Tibial nerve (tissue), 4 donors: ENCODE data around the gene SLC25A18. TPM values are rescaled to one million over a fixed set of nuclear protein-coding genes. Genes with fewer than 3 reads are reported as not detected.
"Not testable (repeated sequence)": the region's sequence is repeated elsewhere in the genome, so short reads cannot be mapped to it uniquely, and the experiment has no call there.

Source experiments
- DNase-seq, 2 donors: peaks; one replicate each; pipeline ENCODE4 v3.0.0-alpha.2; 2019; ENCODE audit warnings: low spot score in 2 of 2
- H3K27ac ChIP-seq, 4 donors: fragments of 200-600 bp; sonication (generic) in 3 of 4; one replicate each; pipeline ENCODE4 v1.5.1; 2017 to 2019; ENCODE audit warnings: mild to moderate bottlenecking in 1 of 4
- H3K27me3 ChIP-seq, 2 donors: fragments of 200-600 bp; sonication (generic) in 1 of 2; one replicate each; pipeline versions ENCODE4 v1.5.1 to v1.6.0; 2017 to 2019
- H3K36me3 ChIP-seq, 3 donors: fragments of 200-600 bp; sonication (generic); one replicate each; pipeline ENCODE4 v1.5.1; 2018 to 2019
- H3K4me1 ChIP-seq, 4 donors: fragments of 200-600 bp; sonication (generic) in 3 of 4; one replicate each; pipeline ENCODE4 v1.5.1; 2017 to 2019
- H3K4me3 ChIP-seq, 4 donors: fragments of 200-600 bp; sonication (generic) in 3 of 4; one replicate each; pipeline ENCODE4 v1.5.1; 2017 to 2019; ENCODE audit warnings: mild to moderate bottlenecking in 1 of 4, moderate library complexity in 1 of 4
- H3K9me3 ChIP-seq, 4 donors: fragments of 200-600 bp; sonication (generic) in 3 of 4; one replicate each; pipeline ENCODE4 v1.5.1; 2017 to 2019
- EP300 ChIP-seq, 2 donors: sonication (generic); formaldehyde crosslinking; IDR thresholded peaks; one replicate each; pipeline ENCODE4 v1.6.1; 2017; ENCODE audit warnings: antibody characterized with exemption in 2 of 2, mild to moderate bottlenecking in 1 of 2
- POLR2A ChIP-seq, 2 donors: fragments of 450-650 bp; IDR thresholded peaks; one replicate each; pipeline ENCODE4 v1.6.1; 2017; ENCODE audit warnings: antibody characterized with exemption in 2 of 2, mild to moderate bottlenecking in 2 of 2, moderate library complexity in 2 of 2
- WGBS, 2 donors: methylation state at CpG; one replicate each; pipeline ENCODE4 v1.1.5; 2018; 5-methylcytosine and 5-hydroxymethylcytosine counted together
- total RNA-seq, 4 donors: library from RNA; depleted of rRNA; stranded (reverse); fragments of >200 nt; gene quantifications; one replicate each; pipeline ENCODE4 v1.1.0, GENCODE V29; 2016
- TF ChIP-seq, protein P1 (sequence below), 5 experiments: fragments of 200-600 bp in 3 of 5; fragments of 450-650 bp in 2 of 5; sonication (generic) in 3 of 5; IDR thresholded peaks; one replicate each; pipeline ENCODE4 v1.5.1; 2016 to 2019; ENCODE audit warnings: antibody characterized with exemption in 5 of 5, mild to moderate bottlenecking in 3 of 5, moderate library complexity in 2 of 5

Gene SLC25A18
- total RNA-seq, 4 donors from 2014 or later = 2.2 to 5.9 (median 4.8) TPM

DNA sequence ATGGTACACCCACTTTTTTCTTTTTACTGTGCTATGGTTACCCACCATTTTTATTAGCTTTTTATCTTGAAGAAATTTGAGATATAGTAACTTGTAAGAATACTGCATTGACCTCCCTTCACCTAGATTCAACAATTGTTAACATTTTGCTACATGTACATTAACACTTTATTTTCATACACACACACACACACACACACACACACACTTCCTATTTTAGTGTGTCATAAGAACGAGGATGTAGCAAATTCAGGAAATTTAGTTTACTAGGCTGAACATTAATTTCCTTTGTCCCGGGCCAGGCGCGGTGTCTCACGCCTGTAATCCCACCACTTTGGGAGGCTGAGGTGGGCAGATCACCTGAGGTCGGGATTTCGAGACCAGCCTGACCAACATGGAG lies 66.3 kb downstream of the SLC25A18 start:
- Histone ChIP-seq H3K36me3 (peaks cover 0 to 17% (median 0%) of the 10 kb centered on the region in 3 donors), H3K27ac (peak overlapping the region in 3 of 4 donors; percentile 94 to 97 (median 95)), H3K4me1 (peaks cover 0 to 34% (median 17%) of the 10 kb centered on the region in 4 donors), H3K27me3 (no peaks in the 10 kb centered on the region), H3K4me3 (no peak overlapping the region), H3K9me3 (no peaks in the 10 kb centered on the region)
- WGBS, 2 donors = 83 to 84% methylated on average over 7 of the region's 7 CpGs
- no peak for DNase-seq
- no peak for TF ChIP-seq POLR2A (IDR thresholded peaks at IDR 0.05)
- no peak for TF ChIP-seq EP300 (IDR thresholded peaks at IDR 0.05)
- TF ChIP-seq, protein P1, sequence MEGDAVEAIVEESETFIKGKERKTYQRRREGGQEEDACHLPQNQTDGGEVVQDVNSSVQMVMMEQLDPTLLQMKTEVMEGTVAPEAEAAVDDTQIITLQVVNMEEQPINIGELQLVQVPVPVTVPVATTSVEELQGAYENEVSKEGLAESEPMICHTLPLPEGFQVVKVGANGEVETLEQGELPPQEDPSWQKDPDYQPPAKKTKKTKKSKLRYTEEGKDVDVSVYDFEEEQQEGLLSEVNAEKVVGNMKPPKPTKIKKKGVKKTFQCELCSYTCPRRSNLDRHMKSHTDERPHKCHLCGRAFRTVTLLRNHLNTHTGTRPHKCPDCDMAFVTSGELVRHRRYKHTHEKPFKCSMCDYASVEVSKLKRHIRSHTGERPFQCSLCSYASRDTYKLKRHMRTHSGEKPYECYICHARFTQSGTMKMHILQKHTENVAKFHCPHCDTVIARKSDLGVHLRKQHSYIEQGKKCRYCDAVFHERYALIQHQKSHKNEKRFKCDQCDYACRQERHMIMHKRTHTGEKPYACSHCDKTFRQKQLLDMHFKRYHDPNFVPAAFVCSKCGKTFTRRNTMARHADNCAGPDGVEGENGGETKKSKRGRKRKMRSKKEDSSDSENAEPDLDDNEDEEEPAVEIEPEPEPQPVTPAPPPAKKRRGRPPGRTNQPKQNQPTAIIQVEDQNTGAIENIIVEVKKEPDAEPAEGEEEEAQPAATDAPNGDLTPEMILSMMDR (IDR thresholded peaks at IDR 0.05) = no peak

DNA sequence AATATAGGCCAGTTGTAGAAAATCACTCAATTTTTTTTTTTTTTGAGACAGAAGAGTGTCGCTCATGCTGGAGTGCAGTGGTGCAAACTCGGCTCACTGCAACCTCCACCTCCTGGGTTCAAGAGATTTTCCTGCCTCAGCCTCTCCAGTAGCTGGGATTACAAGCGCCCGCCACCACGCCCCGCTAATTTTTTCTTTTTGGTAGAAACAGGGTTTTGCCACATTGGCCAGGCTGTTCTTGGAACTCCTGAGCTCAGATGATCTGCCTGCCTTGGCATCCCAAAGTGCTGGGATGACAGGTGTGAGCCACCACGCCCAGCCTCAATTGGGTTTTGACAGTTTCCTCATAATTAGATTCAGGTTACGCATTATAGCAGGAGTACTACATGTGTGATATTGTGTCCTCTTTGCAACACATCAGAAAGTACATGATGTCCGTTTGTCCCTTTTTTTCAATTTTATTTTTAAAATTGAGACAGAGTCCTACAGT lies 67.8 kb downstream of the SLC25A18 start:
- Histone ChIP-seq H3K36me3 (peaks cover 0 to 8% (median 0%) of the 10 kb centered on the region in 3 donors), H3K4me1 (peaks cover 0 to 27% (median 13%) of the 10 kb centered on the region in 4 donors), H3K27me3 (no peaks in the 10 kb centered on the region), H3K9me3 (no peaks in the 10 kb centered on the region), H3K4me3 (no peak overlapping the region), H3K27ac (no peak overlapping the region)
- 94 to 96% methylated on average over 9 of the region's 9 CpGs for WGBS, 2 donors
- no peak for DNase-seq
- TF ChIP-seq EP300 (IDR thresholded peaks at IDR 0.05) (no peak), POLR2A (IDR thresholded peaks at IDR 0.05) (no peak)
- TF ChIP-seq, protein P1 (IDR thresholded peaks at IDR 0.05) = no peak

DNA sequence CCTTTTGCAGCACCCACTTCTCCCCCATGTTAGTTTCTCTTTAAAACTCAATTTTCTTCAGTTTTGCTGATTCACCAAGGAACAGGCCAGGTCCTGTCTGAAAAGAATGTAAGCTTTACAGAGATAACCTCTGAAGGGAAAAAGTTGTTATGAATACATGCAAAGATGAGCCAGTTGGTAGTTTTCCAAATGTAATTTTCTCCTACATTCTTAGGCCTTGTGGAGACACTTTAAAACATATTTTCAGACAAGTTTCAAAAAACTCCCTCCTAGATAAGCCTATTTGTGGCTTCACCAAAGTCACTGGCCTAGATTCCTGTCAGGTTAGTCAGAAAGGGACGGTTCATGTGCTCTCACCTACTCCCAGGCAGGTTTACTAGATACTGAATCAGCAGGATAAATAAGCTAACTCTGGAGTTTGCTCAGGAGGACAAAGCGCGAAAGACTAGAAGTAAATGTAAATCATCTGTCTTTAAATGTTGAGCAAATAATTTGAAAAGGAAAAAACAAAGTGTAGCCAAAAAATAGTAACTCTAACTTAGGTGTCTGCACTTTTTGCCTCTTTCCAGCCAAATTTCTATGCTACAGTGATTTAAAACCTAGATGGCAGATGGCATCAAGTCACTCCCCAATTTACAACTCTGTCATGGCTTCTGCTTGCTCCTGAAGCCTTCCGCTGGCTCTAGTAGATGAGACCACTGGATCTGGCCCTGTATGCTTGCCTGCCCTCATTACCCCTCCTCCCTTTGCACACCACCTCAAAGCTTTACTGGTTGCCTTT lies 70.1 kb downstream of the SLC25A18 start:
- no peak for DNase-seq
- Histone ChIP-seq H3K27me3 (no peaks in the 10 kb centered on the region), H3K4me3 (no peak overlapping the region), H3K4me1 (peaks cover 0 to 17% (median 3%) of the 10 kb centered on the region in 4 donors), H3K27ac (no peak overlapping the region), H3K9me3 (no peaks in the 10 kb centered on the region), H3K36me3 (no peaks in the 10 kb centered on the region)
- WGBS, 2 donors = 82 to 86% methylated on average over 4 of the region's 4 CpGs
- TF ChIP-seq, protein P1 (IDR thresholded peaks at IDR 0.05) = no peak
- TF ChIP-seq EP300 (IDR thresholded peaks at IDR 0.05) (no peak), POLR2A (IDR thresholded peaks at IDR 0.05) (no peak)

DNA sequence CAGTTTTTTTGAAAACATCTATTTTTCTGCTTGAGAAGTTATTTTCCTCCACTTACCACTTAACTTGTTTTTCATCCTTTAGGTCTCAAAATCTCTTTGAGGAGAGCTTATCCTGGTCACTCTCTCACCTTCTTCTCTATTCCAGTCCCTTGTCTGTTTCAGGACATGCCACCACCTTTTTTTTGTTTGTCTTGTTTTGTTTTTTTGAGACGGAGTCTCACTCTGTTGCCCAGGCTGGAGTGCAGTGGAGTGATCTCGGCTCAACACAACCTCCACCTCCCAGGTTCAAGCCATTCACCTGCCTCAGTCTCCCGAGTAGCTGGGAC lies 70.7 kb downstream of the SLC25A18 start:
- TF ChIP-seq POLR2A (IDR thresholded peaks at IDR 0.05) (no peak), EP300 (IDR thresholded peaks at IDR 0.05) (no peak)
- TF ChIP-seq, protein P1 (IDR thresholded peaks at IDR 0.05) = no peak
- whole genome bisulfite sequencing, 2 donors = 82 to 86% methylated on average over 3 of the region's 3 CpGs
- H3K4me1 ChIP-seq = peaks cover 0 to 17% (median 3%) of the 10 kb centered on the region in 4 donors
- H3K4me3 ChIP-seq = no peak overlapping the region
- no peak for DNase-seq
- no peaks in the 10 kb centered on the region for H3K27me3 ChIP-seq
- no peaks in the 10 kb centered on the region for H3K9me3 ChIP-seq
- no peaks in the 10 kb centered on the region for H3K36me3 ChIP-seq
- no peak overlapping the region for H3K27ac ChIP-seq

DNA sequence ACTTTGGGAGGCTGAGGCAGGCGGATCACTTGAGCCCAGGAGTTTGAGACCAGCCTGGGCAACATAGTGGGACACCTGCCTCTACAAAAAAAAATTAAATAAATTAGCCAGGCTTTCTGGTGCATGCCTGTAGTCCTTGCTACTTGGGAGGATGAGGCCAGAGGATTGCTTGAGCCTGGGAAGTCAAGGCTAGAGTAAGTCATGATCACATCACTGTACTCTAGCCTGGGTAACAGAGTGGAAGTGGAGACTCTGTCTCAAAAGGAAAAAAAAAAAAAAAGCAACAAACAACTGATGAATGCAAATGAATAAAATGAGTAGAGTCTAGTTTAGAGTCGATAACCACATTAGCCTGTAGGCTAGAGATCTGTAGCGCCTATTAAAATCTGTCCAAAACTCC lies 71.4 kb downstream of the SLC25A18 start:
- Histone ChIP-seq H3K4me1 (peaks cover 0 to 15% (median 6%) of the 10 kb centered on the region in 4 donors), H3K27ac (no peak overlapping the region), H3K36me3 (no peaks in the 10 kb centered on the region), H3K9me3 (no peaks in the 10 kb centered on the region), H3K4me3 (no peak overlapping the region), H3K27me3 (no peaks in the 10 kb centered on the region)
- TF ChIP-seq, protein P1 (IDR thresholded peaks at IDR 0.05) = no peak
- DNase-seq = no peak
- 87 to 97% methylated on average over 3 of the region's 3 CpGs for WGBS, 2 donors

DNA sequence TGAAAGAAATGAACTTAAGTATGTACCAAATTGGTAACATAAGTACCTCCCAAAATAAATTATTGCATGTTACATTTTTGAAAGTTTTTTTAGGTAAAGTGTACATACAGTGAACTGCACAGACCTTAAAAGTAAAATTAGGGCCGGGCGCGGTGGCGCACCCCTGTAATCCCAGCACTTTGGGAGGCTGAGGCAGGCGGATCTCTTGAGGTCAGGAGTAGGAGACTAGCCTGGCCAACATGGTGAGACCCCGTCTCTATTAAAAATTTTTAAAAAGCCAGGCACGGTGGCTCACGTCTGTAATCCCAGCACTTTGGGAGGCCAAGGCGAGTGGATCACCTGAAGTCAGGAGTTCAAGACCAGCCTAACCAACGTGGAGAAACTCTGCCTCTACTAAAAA lies 73.6 kb downstream of the SLC25A18 start:
- Histone ChIP-seq H3K27ac (peak overlapping the region in 1 of 4 donors; percentile 95), H3K4me1 (peaks cover 0 to 24% (median 10%) of the 10 kb centered on the region in 4 donors)
- not testable (repeated sequence) for H3K4me3 ChIP-seq, H3K36me3 ChIP-seq, DNase-seq, H3K9me3 ChIP-seq, H3K27me3 ChIP-seq
- WGBS, 2 donors = 95% methylated on average over 10 of the region's 10 CpGs
